Thyroid gland (tissue), 4 donors: ENCODE results near the gene TNP2. TPM values are rescaled to one million over a fixed set of nuclear protein-coding genes. Genes with fewer than 3 reads are reported as not detected.

Experiments
- DNase-seq, 2 donors: peaks; one replicate each; pipeline ENCODE4 v3.0.0-alpha.2; 2019
- H3K27ac ChIP-seq, 3 donors: fragments of 200-600 bp; sonication (generic); 1 replicate in 2 of 3; 2 replicates in 1 of 3; pipeline ENCODE4 v1.5.1; 2016 to 2019; ENCODE audit warnings: mild to moderate bottlenecking in 1 of 3, moderate library complexity in 1 of 3
- H3K27me3 ChIP-seq: fragments of 200-600 bp; sonication (generic); one replicate; pipeline ENCODE4 v1.5.1; 2019
- H3K36me3 ChIP-seq, 2 donors: fragments of 200-600 bp; sonication (generic); one replicate each; pipeline ENCODE4 v1.5.1; 2016 to 2019
- H3K4me1 ChIP-seq, 2 donors: fragments of 200-600 bp; sonication (generic); one replicate each; pipeline ENCODE4 v1.5.1; 2017 to 2019
- H3K4me3 ChIP-seq, 3 donors: fragments of 200-600 bp; sonication (generic); replicated peaks in 1 of 3; 1 replicate in 2 of 3; 2 replicates in 1 of 3; pipeline ENCODE4 v1.5.1; 2016; ENCODE audit warnings: mild to moderate bottlenecking in 1 of 3
- H3K9me3 ChIP-seq: fragments of 200-600 bp; sonication (generic); one replicate; pipeline ENCODE4 v1.5.1; 2017
- CTCF ChIP-seq, 6 experiments: fragments of 200-600 bp in 3 of 6; fragments of 450-650 bp in 3 of 6; sonication (generic) in 3 of 6; IDR thresholded peaks; one replicate each; pipeline ENCODE4 v1.5.1; 2016 to 2019; ENCODE audit warnings: antibody characterized with exemption in 6 of 6, mild to moderate bottlenecking in 2 of 6, inconsistent platforms in 1 of 6, moderate library complexity in 1 of 6
- POLR2A ChIP-seq, 2 donors: fragments of 450-650 bp; IDR thresholded peaks; one replicate each; pipeline ENCODE4 v1.6.1; 2017; ENCODE audit warnings: antibody characterized with exemption in 2 of 2, mild to moderate bottlenecking in 2 of 2, moderate library complexity in 1 of 2
- WGBS, 2 donors: methylation state at CpG; one replicate each; pipeline ENCODE4 v1.1.5; 2017; 5-methylcytosine and 5-hydroxymethylcytosine counted together
- intact Hi-C: fragments of 100-400 bp; cut with DNase I; formaldehyde crosslinking; loops from one replicate; pipeline ENCODE4 v1.15.1; 2023
- total RNA-seq, 4 donors: library from RNA; depleted of rRNA; stranded (reverse); fragments of >200 nt; gene quantifications; one replicate each; pipeline ENCODE4 v1.2.3, GENCODE V29; 2016

TNP2 gene
- total RNA-seq, 4 donors from 2014 or later: not detected

GRCh38 chr16:11251525-11252481 is 17.3 kb downstream of the TNP2 start:
- WGBS, 2 donors: 91 to 93% methylated on average over 18 of the region's 18 CpGs
- Histone ChIP-seq H3K27me3 (no peaks in the 10 kb centered on the region), H3K27ac (no peak overlapping the region), H3K36me3 (no peaks in the 10 kb centered on the region), H3K4me1 (peaks cover 6 to 15% of the 10 kb centered on the region in 2 donors), H3K4me3 (no peak overlapping the region), H3K9me3 (no peaks in the 10 kb centered on the region)
- intact Hi-C loops: no loop called here
- TF ChIP-seq POLR2A (IDR thresholded peaks at IDR 0.05): no peak
- no peak for TF ChIP-seq CTCF (IDR thresholded peaks at IDR 0.05)
- no peak for DNase-seq

GRCh38 chr16:11250786-11251524 is 18.2 kb downstream of the TNP2 start:
- Histone ChIP-seq H3K4me3 (no peak overlapping the region), H3K27ac (no peak overlapping the region), H3K4me1 (peaks cover 4 to 14% of the 10 kb centered on the region in 2 donors), H3K36me3 (no peaks in the 10 kb centered on the region), H3K27me3 (no peaks in the 10 kb centered on the region), H3K9me3 (no peaks in the 10 kb centered on the region)
- 97% methylated on average over 10 of the region's 10 CpGs for WGBS, 2 donors
- intact Hi-C loops: no loop called here
- TF ChIP-seq POLR2A (IDR thresholded peaks at IDR 0.05) (no peak), CTCF (IDR thresholded peaks at IDR 0.05) (no peak)
- no peak for DNase-seq

- H3K27me3 ChIP-seq: no peaks in the 10 kb centered on the region
- no peak overlapping the region for H3K27ac ChIP-seq
- H3K36me3 ChIP-seq: no peaks in the 10 kb centered on the region
- no peaks in the 10 kb centered on the region for H3K9me3 ChIP-seq
- intact Hi-C loops: no loop called here
- H3K4me3 ChIP-seq: no peak overlapping the region
- H3K4me1 ChIP-seq: peaks cover 4 to 14% of the 10 kb centered on the region in 2 donors
- 70 to 76% methylated on average over 14 to 16 of the region's 16 CpGs for WGBS, 2 donors
- TF ChIP-seq POLR2A (IDR thresholded peaks at IDR 0.05): no peak
- TF ChIP-seq CTCF (IDR thresholded peaks at IDR 0.05): no peak
- no peak for DNase-seq
These were observed 18.9 kb downstream of the TNP2 start for GRCh38 chr16:11250091-11250785.

- DNase-seq: no peak
- Histone ChIP-seq H3K27ac (no peak overlapping the region), H3K9me3 (no peaks in the 10 kb centered on the region), H3K27me3 (no peaks in the 10 kb centered on the region), H3K36me3 (no peaks in the 10 kb centered on the region), H3K4me1 (peaks cover 2 to 10% of the 10 kb centered on the region in 2 donors), H3K4me3 (no peak overlapping the region)
- intact Hi-C loops: no loop called here
- WGBS, 2 donors: 93 to 97% methylated on average over 52 to 60 of the region's 63 CpGs
- TF ChIP-seq CTCF (IDR thresholded peaks at IDR 0.05) (no peak), POLR2A (IDR thresholded peaks at IDR 0.05) (no peak)
These were observed 19.7 kb downstream of the TNP2 start for GRCh38 chr16:11249233-11250061.
